ENCODE data around the gene GFRA1. TPM values are rescaled to one million over a fixed set of nuclear protein-coding genes. Genes with fewer than 3 reads are reported as not detected.

The GFRA1 gene
- polyA plus RNA-seq, 3 donors = not detected

GRCh38 chr10:116155191-116155590 is 117.8 kb downstream of the GFRA1 start:
- Histone ChIP-seq H3K4me2 (replicated peaks; ENCODE audit: extremely low read depth, low read length, poor library complexity, severe bottlenecking) (no peak overlapping the region), H3K36me3 (replicated peaks in 1 of 2; ENCODE audit: control insufficient read depth in 1 of 2, insufficient read depth in 2 of 2, low read length in 2 of 2) (no peaks in the 10 kb centered on the region), H3K4me3 (replicated peaks in 1 of 3; ENCODE audit: low read depth in 2 of 3, low read length in 3 of 3) (no peak overlapping the region), H3K9ac (ENCODE audit: insufficient read depth, low read length, poor library complexity, severe bottlenecking) (no peak overlapping the region), H2AFZ (ENCODE audit: insufficient read depth, low read depth, low read length, poor library complexity, severe bottlenecking) (no peak overlapping the region), H3K27ac (ENCODE audit: low read depth in 1 of 2, low read length in 2 of 2) (no peak overlapping the region), H3K9me3 (replicated peaks in 1 of 2; ENCODE audit: control insufficient read depth in 1 of 2, insufficient read depth in 1 of 2, low read length in 2 of 2) (no peaks in the 10 kb centered on the region), H3K4me1 (ENCODE audit: control insufficient read depth in 1 of 2, insufficient read depth in 2 of 2, low read length in 2 of 2) (no peaks in the 10 kb centered on the region), H4K20me1 (ENCODE audit: insufficient read depth, low read length) (no peaks in the 10 kb centered on the region), H3K79me2 (ENCODE audit: insufficient read depth, low read length) (no peaks in the 10 kb centered on the region), H3K27me3 (ENCODE audit: control insufficient read depth in 2 of 2, insufficient read depth in 2 of 2, low read length in 2 of 2) (no peaks in the 10 kb centered on the region)
- H3K4me1 Mint-ChIP-seq = no peaks in the 10 kb centered on the region
- TF ChIP-seq, protein P1, sequence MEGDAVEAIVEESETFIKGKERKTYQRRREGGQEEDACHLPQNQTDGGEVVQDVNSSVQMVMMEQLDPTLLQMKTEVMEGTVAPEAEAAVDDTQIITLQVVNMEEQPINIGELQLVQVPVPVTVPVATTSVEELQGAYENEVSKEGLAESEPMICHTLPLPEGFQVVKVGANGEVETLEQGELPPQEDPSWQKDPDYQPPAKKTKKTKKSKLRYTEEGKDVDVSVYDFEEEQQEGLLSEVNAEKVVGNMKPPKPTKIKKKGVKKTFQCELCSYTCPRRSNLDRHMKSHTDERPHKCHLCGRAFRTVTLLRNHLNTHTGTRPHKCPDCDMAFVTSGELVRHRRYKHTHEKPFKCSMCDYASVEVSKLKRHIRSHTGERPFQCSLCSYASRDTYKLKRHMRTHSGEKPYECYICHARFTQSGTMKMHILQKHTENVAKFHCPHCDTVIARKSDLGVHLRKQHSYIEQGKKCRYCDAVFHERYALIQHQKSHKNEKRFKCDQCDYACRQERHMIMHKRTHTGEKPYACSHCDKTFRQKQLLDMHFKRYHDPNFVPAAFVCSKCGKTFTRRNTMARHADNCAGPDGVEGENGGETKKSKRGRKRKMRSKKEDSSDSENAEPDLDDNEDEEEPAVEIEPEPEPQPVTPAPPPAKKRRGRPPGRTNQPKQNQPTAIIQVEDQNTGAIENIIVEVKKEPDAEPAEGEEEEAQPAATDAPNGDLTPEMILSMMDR (IDR thresholded peaks at IDR 0.05) = no peak
- intact Hi-C loops (cut with micrococcal nuclease) = no loop called here
- H3K27ac Mint-ChIP-seq = no peak overlapping the region
- no peak overlapping the region for H3K4me3 Mint-ChIP-seq
- H3K9me3 Mint-ChIP-seq = peaks cover 0 to 6% (median 0%) of the 10 kb centered on the region in 7 donors
- DNase-seq = no peak
- no peaks in the 10 kb centered on the region for H3K36me3 Mint-ChIP-seq
- no CpG with 5 or more reads among the region's 1 CpG for WGBS (ENCODE audit: insufficient coverage)
- H3K27me3 Mint-ChIP-seq (ENCODE audit: low read depth in 3 of 3) = peaks cover 0 to 3% (median 0%) of the 10 kb centered on the region in 3 donors

GRCh38 chr10:116154651-116155050 is 118.4 kb downstream of the GFRA1 start:
- Histone ChIP-seq H3K36me3 (replicated peaks in 1 of 2; ENCODE audit: control insufficient read depth in 1 of 2, insufficient read depth in 2 of 2, low read length in 2 of 2) (no peaks in the 10 kb centered on the region), H3K27ac (ENCODE audit: low read depth in 1 of 2, low read length in 2 of 2) (no peak overlapping the region), H2AFZ (ENCODE audit: insufficient read depth, low read depth, low read length, poor library complexity, severe bottlenecking) (no peak overlapping the region), H3K9ac (ENCODE audit: insufficient read depth, low read length, poor library complexity, severe bottlenecking) (no peak overlapping the region), H4K20me1 (ENCODE audit: insufficient read depth, low read length) (no peaks in the 10 kb centered on the region), H3K79me2 (ENCODE audit: insufficient read depth, low read length) (no peaks in the 10 kb centered on the region), H3K4me1 (ENCODE audit: control insufficient read depth in 1 of 2, insufficient read depth in 2 of 2, low read length in 2 of 2) (no peaks in the 10 kb centered on the region), H3K4me2 (replicated peaks; ENCODE audit: extremely low read depth, low read length, poor library complexity, severe bottlenecking) (no peak overlapping the region), H3K27me3 (ENCODE audit: control insufficient read depth in 2 of 2, insufficient read depth in 2 of 2, low read length in 2 of 2) (no peaks in the 10 kb centered on the region), H3K4me3 (replicated peaks in 1 of 3; ENCODE audit: low read depth in 2 of 3, low read length in 3 of 3) (no peak overlapping the region), H3K9me3 (replicated peaks in 1 of 2; ENCODE audit: control insufficient read depth in 1 of 2, insufficient read depth in 1 of 2, low read length in 2 of 2) (no peaks in the 10 kb centered on the region)
- Mint-ChIP-seq H3K36me3 (no peaks in the 10 kb centered on the region), H3K27ac (no peak overlapping the region), H3K4me3 (no peak overlapping the region), H3K9me3 (peaks cover 0 to 5% (median 0%) of the 10 kb centered on the region in 7 donors), H3K27me3 (ENCODE audit: low read depth in 3 of 3) (peaks cover 0 to 3% (median 0%) of the 10 kb centered on the region in 3 donors), H3K4me1 (no peaks in the 10 kb centered on the region)
- intact Hi-C loops (cut with micrococcal nuclease) = no loop called here
- no peak for DNase-seq
- TF ChIP-seq, protein P1 (IDR thresholded peaks at IDR 0.05) = no peak
- WGBS (ENCODE audit: insufficient coverage) = no CpG with 5 or more reads among the region's 1 CpG

All from CD14-positive monocyte (primary cell).